ENCODE results near the gene ATG2B.

DNA sequence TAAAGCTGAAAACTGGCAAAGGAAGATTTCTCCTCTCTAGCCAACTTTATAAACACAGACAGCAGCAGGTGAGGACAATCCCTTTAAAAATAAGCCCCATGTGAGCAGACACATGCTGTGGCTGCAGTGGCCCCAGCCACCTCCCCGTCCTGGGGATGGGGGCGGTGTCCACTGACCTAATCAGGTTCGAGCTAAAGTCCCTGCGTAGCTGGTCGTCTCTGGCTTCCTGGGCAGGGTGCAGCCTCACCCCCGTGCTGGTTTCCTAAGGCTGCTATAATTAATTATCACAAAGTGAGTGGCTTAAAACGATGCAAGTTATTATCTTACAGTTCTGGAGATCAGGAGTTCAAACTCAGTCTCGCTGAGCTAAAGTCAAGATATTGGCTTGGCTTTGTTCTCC, 106.1 kb downstream of the ATG2B start:
- TF ChIP-seq, protein P1, sequence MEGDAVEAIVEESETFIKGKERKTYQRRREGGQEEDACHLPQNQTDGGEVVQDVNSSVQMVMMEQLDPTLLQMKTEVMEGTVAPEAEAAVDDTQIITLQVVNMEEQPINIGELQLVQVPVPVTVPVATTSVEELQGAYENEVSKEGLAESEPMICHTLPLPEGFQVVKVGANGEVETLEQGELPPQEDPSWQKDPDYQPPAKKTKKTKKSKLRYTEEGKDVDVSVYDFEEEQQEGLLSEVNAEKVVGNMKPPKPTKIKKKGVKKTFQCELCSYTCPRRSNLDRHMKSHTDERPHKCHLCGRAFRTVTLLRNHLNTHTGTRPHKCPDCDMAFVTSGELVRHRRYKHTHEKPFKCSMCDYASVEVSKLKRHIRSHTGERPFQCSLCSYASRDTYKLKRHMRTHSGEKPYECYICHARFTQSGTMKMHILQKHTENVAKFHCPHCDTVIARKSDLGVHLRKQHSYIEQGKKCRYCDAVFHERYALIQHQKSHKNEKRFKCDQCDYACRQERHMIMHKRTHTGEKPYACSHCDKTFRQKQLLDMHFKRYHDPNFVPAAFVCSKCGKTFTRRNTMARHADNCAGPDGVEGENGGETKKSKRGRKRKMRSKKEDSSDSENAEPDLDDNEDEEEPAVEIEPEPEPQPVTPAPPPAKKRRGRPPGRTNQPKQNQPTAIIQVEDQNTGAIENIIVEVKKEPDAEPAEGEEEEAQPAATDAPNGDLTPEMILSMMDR (tag by site-specific recombination; IDR thresholded peaks at IDR 0.05): no peak
- TF ChIP-seq ZFP3 (tag by site-specific recombination; IDR thresholded peaks at IDR 0.05; ENCODE audit: low read depth): no peak
- TF ChIP-seq, protein P2, sequence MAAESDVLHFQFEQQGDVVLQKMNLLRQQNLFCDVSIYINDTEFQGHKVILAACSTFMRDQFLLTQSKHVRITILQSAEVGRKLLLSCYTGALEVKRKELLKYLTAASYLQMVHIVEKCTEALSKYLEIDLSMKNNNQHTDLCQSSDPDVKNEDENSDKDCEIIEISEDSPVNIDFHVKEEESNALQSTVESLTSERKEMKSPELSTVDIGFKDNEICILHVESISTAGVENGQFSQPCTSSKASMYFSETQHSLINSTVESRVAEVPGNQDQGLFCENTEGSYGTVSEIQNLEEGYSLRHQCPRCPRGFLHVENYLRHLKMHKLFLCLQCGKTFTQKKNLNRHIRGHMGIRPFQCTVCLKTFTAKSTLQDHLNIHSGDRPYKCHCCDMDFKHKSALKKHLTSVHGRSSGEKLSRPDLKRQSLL (tag by site-specific recombination; IDR thresholded peaks at IDR 0.05): no peak
- no peak for TF ChIP-seq ZNF37A (tag by site-specific recombination; IDR thresholded peaks at IDR 0.05)
- TF ChIP-seq ZNF549 (tag by site-specific recombination; IDR thresholded peaks at IDR 0.05): no peak
- TF ChIP-seq ZNF510 (tag by site-specific recombination; IDR thresholded peaks at IDR 0.05; ENCODE audit: insufficient replicate concordance): no peak
- TF ChIP-seq ZNF274 (IDR thresholded peaks at IDR 0.05; ENCODE audit: low read length): no peak
- TF ChIP-seq ZNF274 (tag by site-specific recombination; IDR thresholded peaks at IDR 0.05; ENCODE audit: borderline replicate concordance): no peak
- TF ChIP-seq MYNN (tag by site-specific recombination; IDR thresholded peaks at IDR 0.05; ENCODE audit: borderline replicate concordance): no peak
- TF ChIP-seq ZNF157 (tag by site-specific recombination; IDR thresholded peaks at IDR 0.05): no peak
- TF ChIP-seq, protein P3, sequence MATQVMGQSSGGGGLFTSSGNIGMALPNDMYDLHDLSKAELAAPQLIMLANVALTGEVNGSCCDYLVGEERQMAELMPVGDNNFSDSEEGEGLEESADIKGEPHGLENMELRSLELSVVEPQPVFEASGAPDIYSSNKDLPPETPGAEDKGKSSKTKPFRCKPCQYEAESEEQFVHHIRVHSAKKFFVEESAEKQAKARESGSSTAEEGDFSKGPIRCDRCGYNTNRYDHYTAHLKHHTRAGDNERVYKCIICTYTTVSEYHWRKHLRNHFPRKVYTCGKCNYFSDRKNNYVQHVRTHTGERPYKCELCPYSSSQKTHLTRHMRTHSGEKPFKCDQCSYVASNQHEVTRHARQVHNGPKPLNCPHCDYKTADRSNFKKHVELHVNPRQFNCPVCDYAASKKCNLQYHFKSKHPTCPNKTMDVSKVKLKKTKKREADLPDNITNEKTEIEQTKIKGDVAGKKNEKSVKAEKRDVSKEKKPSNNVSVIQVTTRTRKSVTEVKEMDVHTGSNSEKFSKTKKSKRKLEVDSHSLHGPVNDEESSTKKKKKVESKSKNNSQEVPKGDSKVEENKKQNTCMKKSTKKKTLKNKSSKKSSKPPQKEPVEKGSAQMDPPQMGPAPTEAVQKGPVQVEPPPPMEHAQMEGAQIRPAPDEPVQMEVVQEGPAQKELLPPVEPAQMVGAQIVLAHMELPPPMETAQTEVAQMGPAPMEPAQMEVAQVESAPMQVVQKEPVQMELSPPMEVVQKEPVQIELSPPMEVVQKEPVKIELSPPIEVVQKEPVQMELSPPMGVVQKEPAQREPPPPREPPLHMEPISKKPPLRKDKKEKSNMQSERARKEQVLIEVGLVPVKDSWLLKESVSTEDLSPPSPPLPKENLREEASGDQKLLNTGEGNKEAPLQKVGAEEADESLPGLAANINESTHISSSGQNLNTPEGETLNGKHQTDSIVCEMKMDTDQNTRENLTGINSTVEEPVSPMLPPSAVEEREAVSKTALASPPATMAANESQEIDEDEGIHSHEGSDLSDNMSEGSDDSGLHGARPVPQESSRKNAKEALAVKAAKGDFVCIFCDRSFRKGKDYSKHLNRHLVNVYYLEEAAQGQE (tag by site-specific recombination; IDR thresholded peaks at IDR 0.05): no peak
- no peak for TF ChIP-seq MEIS1 (CRISPR knock-in tag; IDR thresholded peaks at IDR 0.05; ENCODE audit: borderline replicate concordance)

Measured in HEK293 (cell line).